Activated CD4-positive, alpha-beta memory T cell treated with anti-CD3 and anti-CD28 coated beads for 36 hours (primary cell): ENCODE data around the gene NDUFA13. TPM values are rescaled to one million over a fixed set of nuclear protein-coding genes. Genes with fewer than 3 reads are reported as not detected.

ENCODE experiments used
- CTCF ChIA-PET: fragments of 350-600 bp; sonication (Branson Sonifier 250); formaldehyde crosslinking; loops from one replicate; lab custom pipeline; 2021; ENCODE audit warnings: antibody characterized with exemption, inconsistent platforms; lab: Charles Lee
- POLR2A ChIA-PET: fragments of 350-600 bp; sonication (Branson Sonifier 250); formaldehyde crosslinking; loops from one replicate; lab custom pipeline; 2021; ENCODE audit warnings: antibody characterized with exemption; lab: Charles Lee
- DNase-seq: peaks from one replicate; pipeline ENCODE4 v3.0.0-alpha.2; 2020
- H3K27ac Mint-ChIP-seq: one replicate; pipeline ENCODE4 v1.8.0; 2021; ENCODE audit warnings: mixed read lengths
- H3K27me3 Mint-ChIP-seq: one replicate; pipeline ENCODE4 v1.8.0; 2021; ENCODE audit warnings: mixed read lengths
- H3K36me3 Mint-ChIP-seq: one replicate; pipeline ENCODE4 v1.8.0; 2021; ENCODE audit warnings: mixed read lengths
- H3K4me1 Mint-ChIP-seq: one replicate; pipeline ENCODE4 v1.8.0; 2021; ENCODE audit warnings: low read depth, mixed read lengths
- H3K4me3 Mint-ChIP-seq: one replicate; pipeline ENCODE4 v1.8.0; 2021; ENCODE audit warnings: mild to moderate bottlenecking, mixed read lengths
- H3K9me3 Mint-ChIP-seq: one replicate; pipeline ENCODE4 v1.8.0; 2021; ENCODE audit warnings: mixed read lengths
- intact Hi-C: fragments of 100-400 bp; cut with micrococcal nuclease; formaldehyde crosslinking; loops from one replicate; pipeline ENCODE4 v1.15.1; 2023
- total RNA-seq, 2 experiments: library from RNA; stranded (reverse); gene quantifications; one replicate each; pipeline ENCODE4 v1.2.3, GENCODE V29; 2021

NDUFA13 gene
- total RNA-seq, 2 experiments from 2014 or later: 365 to 374 TPM

GRCh38 chr19:19546751-19547162 lies 30.7 kb downstream of the NDUFA13 start:
- peaks cover 3% of the 10 kb centered on the region for H3K4me1 Mint-ChIP-seq
- no peaks in the 10 kb centered on the region for H3K27me3 Mint-ChIP-seq
- no peak overlapping the region for H3K27ac Mint-ChIP-seq
- intact Hi-C loops: no loop called here
- DNase-seq: no peak
- H3K36me3 Mint-ChIP-seq: no peaks in the 10 kb centered on the region
- CTCF ChIA-PET: interaction anchor here (1.3 to 1.4 kb wide), 2 partner anchors 14 to 414 kb away, joined by 3 to 8 read pairs; no protein-coding TSS in a partner anchor
- H3K4me3 Mint-ChIP-seq: no peak overlapping the region
- POLR2A ChIA-PET: no interaction called here
- H3K9me3 Mint-ChIP-seq: no peaks in the 10 kb centered on the region

- ChIA-PET CTCF (interaction anchor here (1.3 to 1.4 kb wide), 2 partner anchors 16 to 413 kb away, joined by 3 to 8 read pairs; no protein-coding TSS in a partner anchor), POLR2A (no interaction called here)
- intact Hi-C loops: no loop called here
- DNase-seq: no peak
- H3K4me1 Mint-ChIP-seq: no peaks in the 10 kb centered on the region
- H3K4me3 Mint-ChIP-seq: no peak overlapping the region
- no peaks in the 10 kb centered on the region for H3K36me3 Mint-ChIP-seq
- no peaks in the 10 kb centered on the region for H3K9me3 Mint-ChIP-seq
- no peaks in the 10 kb centered on the region for H3K27me3 Mint-ChIP-seq
- H3K27ac Mint-ChIP-seq: no peak overlapping the region
These were observed 31.8 kb downstream of the NDUFA13 start for GRCh38 chr19:19547674-19548336.

GRCh38 chr19:19548915-19549759 lies 33.1 kb downstream of the NDUFA13 start:
- DNase-seq: no peak
- Mint-ChIP-seq H3K4me1 (no peaks in the 10 kb centered on the region), H3K27ac (no peak overlapping the region), H3K9me3 (no peaks in the 10 kb centered on the region), H3K27me3 (no peaks in the 10 kb centered on the region), H3K36me3 (no peaks in the 10 kb centered on the region), H3K4me3 (no peak overlapping the region)
- CTCF ChIA-PET: interaction anchor here (0.8 to 1.5 kb wide), 2 partner anchors 17 to 95 kb away, joined by 5 to 7 read pairs; partner anchors contain the start of gene GMIP
- intact Hi-C loops: no loop called here
- POLR2A ChIA-PET: no interaction called here

GRCh38 chr19:19549804-19550464 lies 33.9 kb downstream of the NDUFA13 start:
- no peaks in the 10 kb centered on the region for H3K27me3 Mint-ChIP-seq
- intact Hi-C loops: no loop called here
- ChIA-PET CTCF (interaction anchor here (1.5 kb wide), 1 partner anchor 94 kb away, joined by 7 read pairs; the partner anchor contains the start of gene GMIP), POLR2A (no interaction called here)
- H3K4me3 Mint-ChIP-seq: no peak overlapping the region
- no peaks in the 10 kb centered on the region for H3K36me3 Mint-ChIP-seq
- no peaks in the 10 kb centered on the region for H3K9me3 Mint-ChIP-seq
- H3K27ac Mint-ChIP-seq: no peak overlapping the region
- H3K4me1 Mint-ChIP-seq: no peaks in the 10 kb centered on the region
- DNase-seq: no peak

- no peak overlapping the region for H3K4me3 Mint-ChIP-seq
- no peaks in the 10 kb centered on the region for H3K9me3 Mint-ChIP-seq
- H3K27ac Mint-ChIP-seq: no peak overlapping the region
- no peaks in the 10 kb centered on the region for H3K27me3 Mint-ChIP-seq
- ChIA-PET CTCF (interaction anchor here (1.0 to 8.0 kb wide), 4 partner anchors 10 to 39 kb away, joined by 3 to 98 read pairs (median 43); no protein-coding TSS in a partner anchor), POLR2A (interaction anchor here (1.0 kb wide), 1 partner anchor 103 kb away, joined by 3 read pairs; no protein-coding TSS in a partner anchor)
- no peaks in the 10 kb centered on the region for H3K4me1 Mint-ChIP-seq
- no peak for DNase-seq
- no peaks in the 10 kb centered on the region for H3K36me3 Mint-ChIP-seq
- intact Hi-C loops: no loop called here
These were observed 34.5 kb downstream of the NDUFA13 start for GRCh38 chr19:19550485-19550929.

GRCh38 chr19:19550972-19551852 lies 35.2 kb downstream of the NDUFA13 start:
- no peak overlapping the region for H3K27ac Mint-ChIP-seq
- ChIA-PET POLR2A (interaction anchor here (0.9 to 1.0 kb wide), 2 partner anchors 40 to 102 kb away, joined by 3 read pairs; no protein-coding TSS in a partner anchor), CTCF (interaction anchor here (1.0 to 8.0 kb wide), 5 partner anchors 10 to 38 kb away, joined by 3 to 98 read pairs (median 35); no protein-coding TSS in a partner anchor)
- no peaks in the 10 kb centered on the region for H3K4me1 Mint-ChIP-seq
- no peaks in the 10 kb centered on the region for H3K27me3 Mint-ChIP-seq
- DNase-seq: no peak
- H3K36me3 Mint-ChIP-seq: no peaks in the 10 kb centered on the region
- intact Hi-C loops: no loop called here
- no peak overlapping the region for H3K4me3 Mint-ChIP-seq
- no peaks in the 10 kb centered on the region for H3K9me3 Mint-ChIP-seq

GRCh38 chr19:19551853-19552192 lies 35.8 kb downstream of the NDUFA13 start:
- H3K4me1 Mint-ChIP-seq: no peaks in the 10 kb centered on the region
- no peak overlapping the region for H3K27ac Mint-ChIP-seq
- no peak for DNase-seq
- H3K9me3 Mint-ChIP-seq: no peaks in the 10 kb centered on the region
- intact Hi-C loops: no loop called here
- CTCF ChIA-PET: interaction anchor here (2.9 to 8.0 kb wide), 5 partner anchors 10 to 55 kb away, joined by 13 to 98 read pairs (median 35); no protein-coding TSS in a partner anchor
- no peaks in the 10 kb centered on the region for H3K36me3 Mint-ChIP-seq
- H3K27me3 Mint-ChIP-seq: no peaks in the 10 kb centered on the region
- H3K4me3 Mint-ChIP-seq: no peak overlapping the region
- POLR2A ChIA-PET: interaction anchor here (0.9 to 1.0 kb wide), 2 partner anchors 39 to 102 kb away, joined by 3 read pairs; no protein-coding TSS in a partner anchor

GRCh38 chr19:19552798-19553197 lies 36.8 kb downstream of the NDUFA13 start:
- peak; percentile 37 for DNase-seq
- no peak overlapping the region for H3K27ac Mint-ChIP-seq
- H3K9me3 Mint-ChIP-seq: no peaks in the 10 kb centered on the region
- no peaks in the 10 kb centered on the region for H3K4me1 Mint-ChIP-seq
- ChIA-PET POLR2A (interaction anchor here (0.6 kb wide), 1 partner anchor 16 kb away, joined by 3 read pairs; no protein-coding TSS in a partner anchor), CTCF (interaction anchor here (0.7 to 8.0 kb wide), 15 partner anchors 9 to 406 kb away, joined by 3 to 98 read pairs (median 7); partner anchors contain the start of genes GMIP and NDUFA13)
- no peaks in the 10 kb centered on the region for H3K36me3 Mint-ChIP-seq
- intact Hi-C loops: no loop called here
- H3K27me3 Mint-ChIP-seq: no peaks in the 10 kb centered on the region
- H3K4me3 Mint-ChIP-seq: no peak overlapping the region

- no peak overlapping the region for H3K4me3 Mint-ChIP-seq
- H3K4me1 Mint-ChIP-seq: no peaks in the 10 kb centered on the region
- no peak for DNase-seq
- no peak overlapping the region for H3K27ac Mint-ChIP-seq
- CTCF ChIA-PET: interaction anchor here (0.6 to 8.0 kb wide), 35 partner anchors 8 to 683 kb away, joined by 3 to 98 read pairs (median 5); partner anchors contain the start of genes GMIP, NDUFA13 and TSSK6
- POLR2A ChIA-PET: interaction anchor here (0.6 kb wide), 1 partner anchor 15 kb away, joined by 3 read pairs; no protein-coding TSS in a partner anchor
- no peaks in the 10 kb centered on the region for H3K27me3 Mint-ChIP-seq
- no peaks in the 10 kb centered on the region for H3K36me3 Mint-ChIP-seq
- intact Hi-C loops: no loop called here
- no peaks in the 10 kb centered on the region for H3K9me3 Mint-ChIP-seq
These were observed 37.6 kb downstream of the NDUFA13 start for GRCh38 chr19:19553670-19554069.

GRCh38 chr19:19554074-19555023 lies 38.3 kb downstream of the NDUFA13 start:
- POLR2A ChIA-PET: no interaction called here
- Mint-ChIP-seq H3K36me3 (peaks cover 4% of the 10 kb centered on the region), H3K4me3 (no peak overlapping the region), H3K9me3 (no peaks in the 10 kb centered on the region), H3K27ac (peak overlapping the region; percentile 8), H3K27me3 (no peaks in the 10 kb centered on the region), H3K4me1 (peaks cover 3% of the 10 kb centered on the region)
- peak; percentile 77 for DNase-seq
- CTCF ChIA-PET: interaction anchor here (0.6 to 8.0 kb wide), 40 partner anchors 7 to 683 kb away, joined by 3 to 98 read pairs (median 4); partner anchors contain the start of genes GMIP, NDUFA13 and TSSK6
- intact Hi-C loops: no loop called here
